ENCODE results near the gene CELF1.

DNA sequence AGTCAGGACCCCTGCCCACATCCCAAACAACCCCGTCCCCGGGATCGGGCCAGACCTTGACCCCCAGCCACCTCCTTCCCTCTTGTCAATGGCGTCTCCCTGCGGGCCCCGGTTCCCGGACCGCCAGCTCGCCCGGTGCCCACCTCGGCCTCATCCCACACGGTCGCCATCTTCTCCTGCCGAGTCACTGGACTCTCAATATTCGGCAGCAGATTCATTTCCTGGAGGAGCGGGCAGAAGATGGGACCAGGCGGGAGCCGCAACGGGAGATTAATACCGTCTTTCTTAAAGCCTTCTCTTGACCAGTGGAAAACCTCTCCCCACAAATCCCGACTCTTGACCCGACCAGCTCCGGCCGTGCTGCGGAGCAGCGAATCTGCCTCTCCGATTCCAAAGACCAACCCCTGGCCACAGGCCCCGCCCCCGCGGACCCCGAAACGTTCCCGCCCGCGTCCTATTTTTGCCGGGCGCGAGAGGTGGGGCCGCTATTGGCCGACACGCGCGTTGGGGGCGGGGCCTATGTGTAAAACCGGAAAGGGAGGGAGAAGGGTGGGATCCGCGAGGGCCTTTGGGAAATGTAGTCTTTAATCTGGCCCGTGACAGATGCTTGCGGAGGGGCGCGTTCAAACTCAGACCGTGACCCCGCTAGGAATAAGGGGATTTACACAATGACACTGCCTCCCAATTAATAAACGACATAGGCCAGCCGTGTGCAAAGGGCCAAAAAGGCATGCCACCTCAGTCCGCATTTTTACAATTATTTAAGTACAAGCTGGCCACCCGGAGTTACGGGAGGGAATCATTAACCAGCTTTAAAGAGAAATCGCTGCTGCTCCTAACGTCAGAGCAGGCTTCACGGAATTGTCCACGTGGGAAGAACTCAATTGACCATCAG is 126.6 kb downstream of the CELF1 start, which contains the start of gene PSMC3:
- peak; percentile 91 for TF ChIP-seq YY1 (IDR thresholded peaks at IDR 0.05; ENCODE audit: insufficient read depth, insufficient read length)
- TF ChIP-seq ZNF274 (IDR thresholded peaks at IDR 0.05; ENCODE audit: low read depth, low read length): no peak
- TF ChIP-seq SUZ12 (IDR thresholded peaks at IDR 0.05; ENCODE audit: extremely low read depth, insufficient read depth, insufficient read length): no peak

All from NT2/D1 (cell line).